T-helper 2 cell (primary cell): ENCODE measurements around the gene CYP19A1.

Source experiments
- DNase-seq, 5 experiments: peaks; one replicate each; pipeline versions ENCODE4 v3.0.0 to v3.0.0-alpha.2; 2012 to 2022
- total RNA-seq, 2 donors: gene quantifications; one replicate each; lab custom pipeline; 2026; lab: John Stamatoyannopoulos, UW

CYP19A1 gene
- total RNA-seq = 0 reads per million in 2 donors

GRCh38 chr15:51338496-51338895 lies at the start of gene CYP19A1:
Gene CYP19A1 (minus strand): TSS chr15:51338596. CDS start chr15:51242912, 95,684 bp downstream.
- DNase-seq = no peak

- no peak for DNase-seq
Observed at GRCh38 chr15:51387699-51388041, 49.3 kb upstream of the CYP19A1 start.

GRCh38 chr15:51386960-51387698 lies 48.7 kb upstream of the CYP19A1 start:
- no peak for DNase-seq

- DNase-seq = no peak
Observed at GRCh38 chr15:51386486-51386885, 48.1 kb upstream of the CYP19A1 start.

GRCh38 chr15:51386029-51386428 lies 47.6 kb upstream of the CYP19A1 start:
- DNase-seq = no peak

GRCh38 chr15:51382787-51383186 lies 44.4 kb upstream of the CYP19A1 start:
- DNase-seq = peak in 1 of 5 experiments; percentile 12

- DNase-seq = peak in 1 of 5 experiments; percentile 56
Observed at GRCh38 chr15:51380999-51381806, 42.8 kb upstream of the CYP19A1 start.

- DNase-seq = no peak
Observed at GRCh38 chr15:51379390-51379789, 41.0 kb upstream of the CYP19A1 start.

- no peak for DNase-seq
Observed at GRCh38 chr15:51378406-51378805, 40.0 kb upstream of the CYP19A1 start.

GRCh38 chr15:51377038-51377786 lies 38.8 kb upstream of the CYP19A1 start:
- DNase-seq = no peak

GRCh38 chr15:51375966-51376640 lies 37.7 kb upstream of the CYP19A1 start:
- no peak for DNase-seq

- no peak for DNase-seq
Observed at GRCh38 chr15:51374131-51374530, 35.7 kb upstream of the CYP19A1 start.

- DNase-seq = no peak
Observed at GRCh38 chr15:51371266-51371665, 32.9 kb upstream of the CYP19A1 start.

- peak in 1 of 5 experiments; percentile 33 for DNase-seq
Observed at GRCh38 chr15:51369451-51369761, 31.0 kb upstream of the CYP19A1 start.

GRCh38 chr15:51368751-51369450 lies 30.5 kb upstream of the CYP19A1 start:
- no peak for DNase-seq

GRCh38 chr15:51368307-51368706 lies 29.9 kb upstream of the CYP19A1 start:
- DNase-seq = no peak

- no peak for DNase-seq
Observed at GRCh38 chr15:51367322-51367976, 29.1 kb upstream of the CYP19A1 start.

- DNase-seq = no peak
Observed at GRCh38 chr15:51366920-51367319, 28.5 kb upstream of the CYP19A1 start.

GRCh38 chr15:51366071-51366470 lies 27.7 kb upstream of the CYP19A1 start:
- DNase-seq = no peak

GRCh38 chr15:51365417-51365816 lies 27.0 kb upstream of the CYP19A1 start:
- no peak for DNase-seq

GRCh38 chr15:51363383-51363782 lies 25.0 kb upstream of the CYP19A1 start:
- no peak for DNase-seq

- no peak for DNase-seq
Observed at GRCh38 chr15:51359981-51360380, 21.6 kb upstream of the CYP19A1 start.
